ENCODE measurements around the gene CNTN1. TPM values are rescaled to one million over a fixed set of nuclear protein-coding genes. Genes with fewer than 3 reads are reported as not detected.

CNTN1 gene
- total RNA-seq, 1 experiment from 2014 or later = 3.0 TPM

DNA sequence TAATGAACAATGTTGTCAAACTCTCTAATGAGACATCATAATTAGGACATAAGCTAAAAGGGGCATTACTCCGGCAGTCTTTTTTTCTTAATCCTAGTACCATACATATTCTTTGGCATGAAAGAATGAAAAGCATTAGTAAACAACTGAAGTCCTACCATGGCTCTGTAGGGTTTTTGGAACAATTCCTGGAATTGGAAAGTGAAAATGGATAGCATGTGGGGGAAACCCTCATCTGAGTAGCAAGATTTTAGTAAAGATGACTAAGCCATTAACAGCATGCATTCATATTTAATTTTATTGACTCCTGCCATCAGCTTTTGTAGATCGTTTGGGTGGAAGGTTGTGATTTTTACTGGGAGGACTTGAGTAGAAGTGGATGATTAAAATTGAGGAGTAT is 279.7 kb downstream of the CNTN1 start:
- Histone ChIP-seq H3K27ac (ENCODE audit: low read depth, low read length) (no peak overlapping the region), H3K4me3 (replicated peaks in 1 of 2; ENCODE audit: low read depth in 1 of 2, low read length in 2 of 2) (no peak overlapping the region), H3K4me1 (ENCODE audit: control insufficient read depth in 1 of 2, insufficient read depth in 2 of 2, low read length in 2 of 2) (no peaks in the 10 kb centered on the region), H4K20me1 (ENCODE audit: insufficient read depth) (no peaks in the 10 kb centered on the region), H3K4me2 (ENCODE audit: low read length) (no peak overlapping the region), H3K9me3 (ENCODE audit: control insufficient read depth in 1 of 2, insufficient read depth in 1 of 2, low read depth in 1 of 2, low read length in 2 of 2) (no peaks in the 10 kb centered on the region), H3K79me2 (ENCODE audit: insufficient read depth, low read length) (no peaks in the 10 kb centered on the region), H3K9ac (ENCODE audit: low read length) (no peak overlapping the region), H2AFZ (ENCODE audit: low read depth, low read length, poor library complexity, severe bottlenecking) (no peak overlapping the region), H3K9me2 (ENCODE audit: insufficient read depth) (no peaks in the 10 kb centered on the region), H3K27me3 (ENCODE audit: insufficient read depth, low read length) (no peaks in the 10 kb centered on the region), H3K36me3 (ENCODE audit: control insufficient read depth in 1 of 2, insufficient read depth in 2 of 2, low read length in 2 of 2) (no peaks in the 10 kb centered on the region)
- ChIA-PET POLR2A (no interaction called here), RAD21 (ENCODE audit: low non-redundant PET in 1 of 2, low total read pairs in 2 of 2, uncharacterized antibody in 2 of 2, unreplicated experiment in 2 of 2) (no interaction called here), CTCF (interaction anchor here (0.6 kb wide), 1 partner anchor 1482 kb away, joined by 3 read pairs; no protein-coding TSS in a partner anchor)
- intact Hi-C loops (cut with micrococcal nuclease) = loop anchor here (10.0 kb wide), 1 partner anchor 293 kb away; no protein-coding TSS in a partner anchor
- DNase-seq (ENCODE audit: low read depth, low spot score) (no peak), ATAC-seq (no peak)
- TF ChIP-seq TCF7L2 (IDR thresholded peaks at IDR 0.05; ENCODE audit: borderline replicate concordance, extremely low read depth, insufficient read depth, insufficient read length) (no peak), POLR2A (IDR thresholded peaks at IDR 0.05; ENCODE audit: borderline replicate concordance, extremely low read depth, insufficient read depth, insufficient read length) (no peak), POLR2AphosphoS5 (IDR thresholded peaks at IDR 0.05; ENCODE audit: low read depth, low read length) (no peak), RAD21 (IDR thresholded peaks at IDR 0.05; ENCODE audit: low read depth) (no peak), SIN3A (IDR thresholded peaks at IDR 0.05; ENCODE audit: low read depth) (no peak), SP1 (IDR thresholded peaks at IDR 0.05; ENCODE audit: low read depth) (no peak), EGR1 (IDR thresholded peaks at IDR 0.05; ENCODE audit: low read depth) (no peak)
- no TSS peak for BruUV-seq (replicated peaks)

GRCh38 chr12:40976546-40976945 is 284.3 kb downstream of the CNTN1 start:
- Histone ChIP-seq H3K9ac (ENCODE audit: low read length) (no peak overlapping the region), H3K79me2 (ENCODE audit: insufficient read depth, low read length) (no peaks in the 10 kb centered on the region), H4K20me1 (ENCODE audit: insufficient read depth) (no peaks in the 10 kb centered on the region), H3K27ac (ENCODE audit: low read depth, low read length) (no peak overlapping the region), H3K4me1 (ENCODE audit: control insufficient read depth in 1 of 2, insufficient read depth in 2 of 2, low read length in 2 of 2) (no peaks in the 10 kb centered on the region), H3K9me2 (ENCODE audit: insufficient read depth) (no peaks in the 10 kb centered on the region), H2AFZ (ENCODE audit: low read depth, low read length, poor library complexity, severe bottlenecking) (no peak overlapping the region), H3K4me3 (replicated peaks in 1 of 2; ENCODE audit: low read depth in 1 of 2, low read length in 2 of 2) (no peak overlapping the region), H3K4me2 (ENCODE audit: low read length) (no peak overlapping the region), H3K27me3 (ENCODE audit: insufficient read depth, low read length) (no peaks in the 10 kb centered on the region), H3K36me3 (ENCODE audit: control insufficient read depth in 1 of 2, insufficient read depth in 2 of 2, low read length in 2 of 2) (no peaks in the 10 kb centered on the region), H3K9me3 (ENCODE audit: control insufficient read depth in 1 of 2, insufficient read depth in 1 of 2, low read depth in 1 of 2, low read length in 2 of 2) (no peaks in the 10 kb centered on the region)
- DNase-seq (ENCODE audit: low read depth, low spot score) = no peak
- ChIA-PET RAD21 (ENCODE audit: low non-redundant PET in 1 of 2, low total read pairs in 2 of 2, uncharacterized antibody in 2 of 2, unreplicated experiment in 2 of 2) (no interaction called here), CTCF (no interaction called here), POLR2A (no interaction called here)
- TF ChIP-seq, protein P1, sequence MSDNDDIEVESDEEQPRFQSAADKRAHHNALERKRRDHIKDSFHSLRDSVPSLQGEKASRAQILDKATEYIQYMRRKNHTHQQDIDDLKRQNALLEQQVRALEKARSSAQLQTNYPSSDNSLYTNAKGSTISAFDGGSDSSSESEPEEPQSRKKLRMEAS (IDR thresholded peaks at IDR 0.05) = no peak
- no peak for TF ChIP-seq ZBTB33 (IDR thresholded peaks at IDR 0.05; ENCODE audit: extremely low read depth, insufficient replicate concordance, low read length)
- no peak for TF ChIP-seq YY1 (IDR thresholded peaks at IDR 0.05; ENCODE audit: extremely low read depth, insufficient replicate concordance, low read depth, low read length)
- no peak for TF ChIP-seq EZH2 (IDR thresholded peaks at IDR 0.05)
- intact Hi-C loops (cut with micrococcal nuclease) = loop anchor here (10.0 kb wide), 1 partner anchor 288 kb away; no protein-coding TSS in a partner anchor
- no peak for ATAC-seq
- no TSS peak for BruUV-seq (replicated peaks)

Measured in HCT116 (cell line).